Astrocyte (in vitro differentiated cells and primary cell): ENCODE data around the gene IQSEC3.

ENCODE experiments used
- EZH2 ChIP-seq: IDR thresholded peaks from 2 replicates; pipeline ENCODE4 v1.6.1; 2012; ENCODE audit warnings: mild to moderate bottlenecking, low read length, inconsistent platforms; ENCODE audit not compliant: insufficient read depth
- TF ChIP-seq, protein P1 (sequence below): IDR thresholded peaks from 2 replicates; pipeline ENCODE4 v1.5.1; 2011; ENCODE audit warnings: low read depth, mild to moderate bottlenecking, inconsistent platforms, low read length, moderate library complexity; ENCODE audit not compliant: insufficient read depth

DNA sequence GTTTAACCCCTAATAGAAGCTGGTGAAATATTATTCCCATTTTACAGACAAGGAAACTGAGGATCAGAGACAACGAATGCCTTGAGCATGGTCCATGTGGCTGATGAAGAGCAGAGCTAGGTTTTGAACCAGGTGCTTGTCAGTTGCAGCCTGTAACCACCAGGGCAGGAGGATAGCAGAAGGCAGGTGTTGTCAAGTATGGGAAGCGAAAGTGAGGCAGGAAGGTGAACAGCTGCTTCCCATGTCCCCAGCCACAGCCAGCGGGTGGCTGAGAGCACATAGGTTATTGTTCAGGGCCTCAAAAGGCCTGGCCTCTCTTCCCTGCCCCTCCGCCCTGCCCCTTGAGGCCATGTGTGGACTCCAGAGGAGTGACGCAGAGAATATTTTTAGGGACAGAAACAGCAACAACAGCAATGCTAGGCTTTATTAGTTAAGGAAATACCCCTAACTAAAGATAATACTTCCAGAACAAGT is 39.6 kb downstream of the IQSEC3 start:
- TF ChIP-seq, protein P1, sequence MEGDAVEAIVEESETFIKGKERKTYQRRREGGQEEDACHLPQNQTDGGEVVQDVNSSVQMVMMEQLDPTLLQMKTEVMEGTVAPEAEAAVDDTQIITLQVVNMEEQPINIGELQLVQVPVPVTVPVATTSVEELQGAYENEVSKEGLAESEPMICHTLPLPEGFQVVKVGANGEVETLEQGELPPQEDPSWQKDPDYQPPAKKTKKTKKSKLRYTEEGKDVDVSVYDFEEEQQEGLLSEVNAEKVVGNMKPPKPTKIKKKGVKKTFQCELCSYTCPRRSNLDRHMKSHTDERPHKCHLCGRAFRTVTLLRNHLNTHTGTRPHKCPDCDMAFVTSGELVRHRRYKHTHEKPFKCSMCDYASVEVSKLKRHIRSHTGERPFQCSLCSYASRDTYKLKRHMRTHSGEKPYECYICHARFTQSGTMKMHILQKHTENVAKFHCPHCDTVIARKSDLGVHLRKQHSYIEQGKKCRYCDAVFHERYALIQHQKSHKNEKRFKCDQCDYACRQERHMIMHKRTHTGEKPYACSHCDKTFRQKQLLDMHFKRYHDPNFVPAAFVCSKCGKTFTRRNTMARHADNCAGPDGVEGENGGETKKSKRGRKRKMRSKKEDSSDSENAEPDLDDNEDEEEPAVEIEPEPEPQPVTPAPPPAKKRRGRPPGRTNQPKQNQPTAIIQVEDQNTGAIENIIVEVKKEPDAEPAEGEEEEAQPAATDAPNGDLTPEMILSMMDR = no peak
- no peak for TF ChIP-seq EZH2
